ENCODE data around the gene PRPS1. TPM values are rescaled to one million over a fixed set of nuclear protein-coding genes. Genes with fewer than 3 reads are reported as not detected.

Gene PRPS1
- total RNA-seq, 1 donor from 2014 or later: 264 TPM

- H4K20me1 ChIP-seq (ENCODE audit: low read depth): peaks cover 31% of the 10 kb centered on the region
- no peaks in the 10 kb centered on the region for H3F3A ChIP-seq (ENCODE audit: low read depth)
- no peaks in the 10 kb centered on the region for H3K36me3 ChIP-seq
- TF ChIP-seq EZH2phosphoT487 (IDR thresholded peaks at IDR 0.05) (no peak), EZH2 (IDR thresholded peaks at IDR 0.05) (no peak), CTCF (IDR thresholded peaks at IDR 0.05) (no peak)
- peak overlapping the region; percentile 79 for H3K4me3 ChIP-seq
- Mint-ChIP-seq H3K27me3 (ENCODE audit: insufficient read depth, low read depth) (no peaks in the 10 kb centered on the region), H3K4me1 (peaks cover 26% of the 10 kb centered on the region), H3K4me3 (peak overlapping the region; percentile 97), H3K36me3 (peaks cover 20% of the 10 kb centered on the region), H3K27ac (no peak overlapping the region), H3K9me3 (peaks cover 3% of the 10 kb centered on the region)
- DNase-seq (ENCODE audit: low spot score): peak; percentile 35
- no peak overlapping the region for H3K27ac ChIP-seq
- peaks cover 68% of the 10 kb centered on the region for H3K79me2 ChIP-seq (ENCODE audit: low read depth)
- H3K4me2 ChIP-seq: peak overlapping the region; percentile 86
- no peaks in the 10 kb centered on the region for H3K9me3 ChIP-seq (ENCODE audit: low read depth)
- H2AFZ ChIP-seq (replicated peaks): no peak overlapping the region
- no peaks in the 10 kb centered on the region for H3K27me3 ChIP-seq
- peaks cover 14% of the 10 kb centered on the region for H3K4me1 ChIP-seq
- peak overlapping the region; percentile 30 for H3K9ac ChIP-seq
Observed at GRCh38 chrX:107630031-107630689, 1.9 kb downstream of the PRPS1 start.

GRCh38 chrX:107632346-107632745 lies 4.0 kb downstream of the PRPS1 start:
- Histone ChIP-seq H3K4me1 (peaks cover 14% of the 10 kb centered on the region), H3K9me3 (ENCODE audit: low read depth) (no peaks in the 10 kb centered on the region), H3K27me3 (no peaks in the 10 kb centered on the region), H3K4me3 (no peak overlapping the region), H3F3A (ENCODE audit: low read depth) (no peaks in the 10 kb centered on the region), H2AFZ (replicated peaks) (no peak overlapping the region), H3K79me2 (ENCODE audit: low read depth) (peaks cover 90% of the 10 kb centered on the region), H3K9ac (no peak overlapping the region), H3K36me3 (no peaks in the 10 kb centered on the region), H3K4me2 (no peak overlapping the region), H4K20me1 (ENCODE audit: low read depth) (peaks cover 47% of the 10 kb centered on the region), H3K27ac (no peak overlapping the region)
- Mint-ChIP-seq H3K27ac (no peak overlapping the region), H3K4me3 (no peak overlapping the region), H3K27me3 (ENCODE audit: insufficient read depth, low read depth) (no peaks in the 10 kb centered on the region), H3K4me1 (peaks cover 27% of the 10 kb centered on the region), H3K36me3 (peaks cover 20% of the 10 kb centered on the region), H3K9me3 (peaks cover 3% of the 10 kb centered on the region)
- DNase-seq (ENCODE audit: low spot score): no peak
- TF ChIP-seq CTCF (IDR thresholded peaks at IDR 0.05): no peak
- no peak for TF ChIP-seq EZH2 (IDR thresholded peaks at IDR 0.05)
- no peak for TF ChIP-seq EZH2phosphoT487 (IDR thresholded peaks at IDR 0.05)

- H3F3A ChIP-seq (ENCODE audit: low read depth): no peaks in the 10 kb centered on the region
- H4K20me1 ChIP-seq (ENCODE audit: low read depth): peaks cover 4% of the 10 kb centered on the region
- no peak for DNase-seq (ENCODE audit: low spot score)
- H3K9ac ChIP-seq: no peak overlapping the region
- H3K4me1 ChIP-seq: no peaks in the 10 kb centered on the region
- H3K36me3 ChIP-seq: peaks cover 16% of the 10 kb centered on the region
- no peaks in the 10 kb centered on the region for H3K4me1 Mint-ChIP-seq
- no peaks in the 10 kb centered on the region for H3K9me3 Mint-ChIP-seq
- TF ChIP-seq EZH2phosphoT487 (IDR thresholded peaks at IDR 0.05) (no peak), CTCF (IDR thresholded peaks at IDR 0.05) (no peak), EZH2 (IDR thresholded peaks at IDR 0.05) (no peak)
- H3K9me3 ChIP-seq (ENCODE audit: low read depth): no peaks in the 10 kb centered on the region
- no peak overlapping the region for H2AFZ ChIP-seq (replicated peaks)
- no peak overlapping the region for H3K27ac Mint-ChIP-seq
- H3K4me2 ChIP-seq: no peak overlapping the region
- H3K27ac ChIP-seq: no peak overlapping the region
- peaks cover 3% of the 10 kb centered on the region for H3K27me3 Mint-ChIP-seq (ENCODE audit: insufficient read depth, low read depth)
- no peaks in the 10 kb centered on the region for H3K27me3 ChIP-seq
- no peak overlapping the region for H3K4me3 ChIP-seq
- H3K79me2 ChIP-seq (ENCODE audit: low read depth): peaks cover 7% of the 10 kb centered on the region
- H3K36me3 Mint-ChIP-seq: peaks cover 42% of the 10 kb centered on the region
- H3K4me3 Mint-ChIP-seq: no peak overlapping the region
Observed at GRCh38 chrX:107646735-107647134, 18.4 kb downstream of the PRPS1 start.
